Ovary (tissue), 9 donors: Measurements from ENCODE around the gene ACADS. TPM values are rescaled to one million over a fixed set of nuclear protein-coding genes. Genes with fewer than 3 reads are reported as not detected.

Source experiments
- DNase-seq, 5 donors: peaks; one replicate each; pipeline ENCODE4 v3.0.0-alpha.2; 2019 to 2020
- H3K27ac ChIP-seq, 2 donors: fragments of 200-600 bp; one replicate each; pipeline versions ENCODE4 v1.5.1 to v1.8.0; 2019 to 2022
- H3K27me3 ChIP-seq: fragments of 200-600 bp; one replicate; pipeline ENCODE4 v1.8.0; 2022
- H3K36me3 ChIP-seq: fragments of 200-600 bp; sonication (generic); one replicate; pipeline ENCODE4 v1.5.1; 2019
- H3K4me1 ChIP-seq: one replicate; pipeline ENCODE4 v1.8.1; 2013; ENCODE audit warnings: mild to moderate bottlenecking, moderate library complexity; ENCODE audit not compliant: insufficient read depth
- H3K4me3 ChIP-seq: fragments of 200-600 bp; sonication (generic); one replicate; pipeline ENCODE4 v1.5.1; 2017
- H3K9me3 ChIP-seq, 2 donors: fragments of 200-600 bp in 1 of 2; sonication (generic) in 1 of 2; one replicate each; pipeline versions ENCODE4 v1.5.1 to v1.8.1; 2013 to 2019; ENCODE audit warnings: mild to moderate bottlenecking in 1 of 2, moderate library complexity in 1 of 2
- CTCF ChIP-seq, 3 donors: fragments of 450-650 bp in 2 of 3; fragments of 200-600 bp in 1 of 3; IDR thresholded peaks; one replicate each; pipeline versions ENCODE4 v1.5.1 to v1.8.0; 2016 to 2022; ENCODE audit warnings: antibody characterized with exemption in 3 of 3, mild to moderate bottlenecking in 1 of 3
- EP300 ChIP-seq: sonication (generic); formaldehyde crosslinking; IDR thresholded peaks from one replicate; pipeline ENCODE4 v1.6.1; 2017; ENCODE audit warnings: antibody characterized with exemption
- POLR2A ChIP-seq: fragments of 450-650 bp; IDR thresholded peaks from one replicate; pipeline ENCODE4 v1.6.1; 2017; ENCODE audit warnings: antibody characterized with exemption, mild to moderate bottlenecking, moderate library complexity
- WGBS, 3 donors: extraction: QIAGEN DNeasy Blood & Tissue Kit in 1 of 3; methylation state at CpG; one replicate each; pipeline versions ENCODE4 v1.1.5 to v1.1.7; 2013 to 2017; 5-methylcytosine and 5-hydroxymethylcytosine counted together
- intact Hi-C, 4 donors: fragments of 100-400 bp; cut with DNase I; formaldehyde crosslinking; loops; one replicate each; pipeline versions ENCODE4 v1.11.0 to v1.15.1; 2022 to 2023
- polyA plus RNA-seq, 2 donors: library from polyadenylated mRNA; stranded (reverse); fragments of 200-250 nt in 1 of 2; fragments of 350-450 nt in 1 of 2; fragmentation: Illumina TruSeq in 1 of 2; extraction: RNeasy Lipid Tissue Mini Kit (QIAGEN cat#74804) in 1 of 2; gene quantifications; one replicate each; pipeline ENCODE4 v1.2.3, GENCODE V29; 2013 to 2014
- total RNA-seq, 7 donors: library from RNA; depleted of rRNA in 2 of 7; stranded (reverse); fragments of >200 nt in 2 of 7; fragmentation: NEBNext Ultra II Directional in 3 of 7; extraction: Animal tissue kit (Norgen Biotek cat#: 25700) in 3 of 7; gene quantifications; one replicate each; pipeline versions ENCODE4 v1.1.0 to v1.2.4, GENCODE V29; 2016 to 2023
- donor health status: DM: no; HTN: no; CAD: no; lungs with moderate emphysema.
- donor health status: DM: no; HTN: no; CAD: no.
- donor health status: Bipolar disorder and iron deficiency.
- donor health status: DM: yes; HTN: yes; CAD: no.
- donor health status: DM: no; HTN: no; CAD: no.
- donor health status: DM: yes; HTN: yes; CAD: no.

ACADS gene
- total and polyA plus RNA-seq, 9 donors = 1.0 to 17.5 (median 13.9) TPM

DNA sequence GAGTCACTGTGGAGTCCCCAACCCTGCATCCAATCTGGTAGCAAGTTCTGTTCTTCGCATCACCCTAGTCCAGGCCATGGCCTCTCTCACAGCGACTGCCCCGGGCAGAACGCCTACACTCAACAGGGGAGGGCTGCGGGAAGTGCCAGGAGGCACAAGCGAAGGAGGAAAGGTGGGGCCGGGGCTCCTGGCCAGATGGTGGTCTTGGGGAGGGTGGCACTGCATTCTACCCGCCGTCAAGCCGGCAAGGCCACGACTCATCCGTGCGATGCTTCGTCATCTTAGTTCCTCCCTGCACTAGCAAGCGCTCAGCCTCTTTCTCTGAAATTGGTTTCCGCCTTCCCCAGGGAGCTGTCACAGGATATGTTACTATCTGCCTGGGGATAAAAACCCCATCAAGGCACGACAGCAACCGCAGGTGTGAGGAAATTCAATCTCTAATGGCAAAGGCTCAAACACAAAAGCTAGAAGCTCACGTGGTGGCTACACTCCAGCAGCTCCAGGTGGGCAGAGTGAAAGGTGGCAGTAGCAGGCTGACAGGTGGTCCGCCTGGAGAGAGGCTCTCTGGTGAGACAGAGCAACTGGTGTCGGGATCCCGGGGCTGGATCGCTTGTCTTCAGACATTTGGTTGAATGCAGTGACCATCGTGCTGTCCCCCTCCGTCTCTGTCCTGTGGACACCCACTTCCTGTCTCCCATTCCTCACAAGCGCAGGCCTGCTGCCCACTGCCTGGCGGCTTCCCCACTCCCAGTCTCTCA lies 34.1 kb downstream of the ACADS start:
- intact Hi-C loops = no loop called here
- no peak for TF ChIP-seq CTCF (IDR thresholded peaks at IDR 0.05)
- TF ChIP-seq POLR2A = no peak
- TF ChIP-seq EP300 = no peak
- Histone ChIP-seq H3K9me3 (no peaks in the 10 kb centered on the region), H3K4me1 (peaks cover 2% of the 10 kb centered on the region), H3K27me3 (no peaks in the 10 kb centered on the region), H3K4me3 (no peak overlapping the region), H3K27ac (no peak overlapping the region), H3K36me3 (no peaks in the 10 kb centered on the region)
- WGBS, 3 donors = 79 to 87% (median 82%) methylated on average over 27 of the region's 27 CpGs
- DNase-seq = no peak

- H3K27ac ChIP-seq = peak overlapping the region in 1 of 2 donors; percentile 60
- no peak for DNase-seq
- H3K36me3 ChIP-seq = no peaks in the 10 kb centered on the region
- intact Hi-C loops = no loop called here
- H3K4me1 ChIP-seq = peaks cover 2% of the 10 kb centered on the region
- TF ChIP-seq EP300 (no peak), CTCF (IDR thresholded peaks at IDR 0.05) (no peak), POLR2A (no peak)
- H3K27me3 ChIP-seq = no peaks in the 10 kb centered on the region
- no peak overlapping the region for H3K4me3 ChIP-seq
- 91 to 92% (median 91%) methylated on average over 21 of the region's 21 CpGs for WGBS, 3 donors
- no peaks in the 10 kb centered on the region for H3K9me3 ChIP-seq
Observed at GRCh38 chr12:120760349-120761254, 35.0 kb downstream of the ACADS start.

- Histone ChIP-seq H3K4me1 (peaks cover 2% of the 10 kb centered on the region), H3K27me3 (no peaks in the 10 kb centered on the region), H3K36me3 (no peaks in the 10 kb centered on the region), H3K4me3 (no peak overlapping the region), H3K27ac (peak overlapping the region in 1 of 2 donors; percentile 60), H3K9me3 (no peaks in the 10 kb centered on the region)
- 11 to 27% (median 26%) methylated on average over 9 of the region's 9 CpGs for WGBS, 3 donors
- no peak for TF ChIP-seq POLR2A
- no peak for TF ChIP-seq CTCF (IDR thresholded peaks at IDR 0.05)
- TF ChIP-seq EP300 = no peak
- intact Hi-C loops = no loop called here
- no peak for DNase-seq
Observed at GRCh38 chr12:120761519-120761934, 35.9 kb downstream of the ACADS start.

DNA sequence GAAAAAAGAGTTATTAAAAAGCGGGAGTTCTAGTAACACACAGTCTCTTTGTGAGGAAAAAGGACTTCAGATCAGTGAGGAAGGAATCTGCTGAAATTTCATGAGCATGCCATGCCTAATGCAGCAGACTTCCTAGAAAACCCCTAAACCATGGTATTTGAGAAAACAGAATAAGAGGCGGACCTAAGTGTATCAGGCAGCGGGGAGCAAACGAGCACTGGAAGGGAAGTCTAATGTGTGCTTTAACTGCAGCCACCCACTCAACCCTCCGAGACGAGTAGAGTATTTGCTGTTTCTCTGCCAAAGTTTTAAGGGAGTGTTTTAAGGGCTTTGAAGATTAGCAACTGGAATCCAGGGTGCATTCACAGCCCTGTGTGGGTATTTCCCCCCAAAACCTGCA lies 36.5 kb downstream of the ACADS start:
- intact Hi-C loops = no loop called here
- Histone ChIP-seq H3K9me3 (no peaks in the 10 kb centered on the region), H3K36me3 (no peaks in the 10 kb centered on the region), H3K27me3 (no peaks in the 10 kb centered on the region), H3K4me3 (no peak overlapping the region), H3K4me1 (peaks cover 2% of the 10 kb centered on the region), H3K27ac (peak overlapping the region in 1 of 2 donors; percentile 60)
- TF ChIP-seq POLR2A = no peak
- TF ChIP-seq CTCF (IDR thresholded peaks at IDR 0.05) = no peak
- TF ChIP-seq EP300 = no peak
- DNase-seq = no peak
- WGBS, 3 donors = 13 to 20% (median 14%) methylated on average over 6 of the region's 6 CpGs
